ACC112 (cell line): ENCODE data around the gene RPS19BP1.

Experiments used
- H2AFZ ChIP-seq: fragments of 200-600 bp; sonication (generic); one replicate; pipeline ENCODE4 v1.6.0; 2017; ENCODE audit warnings: antibody characterized with exemption, low read length; ENCODE audit not compliant: unreplicated experiment
- H3K27ac ChIP-seq: fragments of 200-600 bp; sonication (generic); 2 replicates; pipeline ENCODE4 v1.5.1; 2014; ENCODE audit warnings: low read depth, mild to moderate bottlenecking, antibody characterized with exemption, low read length, moderate library complexity
- H3K27me3 ChIP-seq: fragments of 200-600 bp; sonication (generic); 2 replicates; pipeline ENCODE4 v1.6.1; 2014; ENCODE audit warnings: mild to moderate bottlenecking, antibody characterized with exemption, low read length, moderate library complexity, mixed read lengths; ENCODE audit not compliant: insufficient read depth
- H3K36me3 ChIP-seq: fragments of 200-600 bp; sonication (generic); 2 replicates; pipeline ENCODE4 v1.6.1; 2016; ENCODE audit warnings: mild to moderate bottlenecking, antibody characterized with exemption, low read length, moderate library complexity, mixed read lengths; ENCODE audit not compliant: insufficient read depth
- H3K4me1 ChIP-seq: fragments of 200-600 bp; sonication (generic); one replicate; pipeline ENCODE4 v1.6.1; 2016; ENCODE audit warnings: low read length, mixed read lengths; ENCODE audit not compliant: insufficient read depth, unreplicated experiment, control insufficient read depth
- H3K4me3 ChIP-seq: fragments of 200-600 bp; sonication (generic); 2 replicates; pipeline ENCODE4 v1.5.1; 2014; ENCODE audit warnings: mild to moderate bottlenecking, low read depth, low read length
- H3K79me2 ChIP-seq: fragments of 200-600 bp; sonication (generic); one replicate; pipeline ENCODE4 v1.6.0; 2016; ENCODE audit warnings: low read length; ENCODE audit not compliant: control insufficient read depth, unreplicated experiment, insufficient read depth

The RPS19BP1 gene

GRCh38 chr22:39537975-39538374 is 5.4 kb upstream of the RPS19BP1 start:
- no peaks in the 10 kb centered on the region for H3K4me1 ChIP-seq
- no peak overlapping the region for H3K4me3 ChIP-seq
- H3K79me2 ChIP-seq: no peaks in the 10 kb centered on the region
- H2AFZ ChIP-seq: no peak overlapping the region
- no peaks in the 10 kb centered on the region for H3K36me3 ChIP-seq
- H3K27ac ChIP-seq: no peak overlapping the region
- no peaks in the 10 kb centered on the region for H3K27me3 ChIP-seq

- Histone ChIP-seq H3K4me3 (no peak overlapping the region), H3K36me3 (no peaks in the 10 kb centered on the region), H3K27me3 (no peaks in the 10 kb centered on the region), H2AFZ (no peak overlapping the region), H3K4me1 (peaks cover under 1% of the 10 kb centered on the region), H3K27ac (no peak overlapping the region), H3K79me2 (peaks cover 5% of the 10 kb centered on the region)
These were observed 4.2 kb upstream of the RPS19BP1 start for GRCh38 chr22:39536711-39537110.

GRCh38 chr22:39535831-39536449 is 3.4 kb upstream of the RPS19BP1 start:
- Histone ChIP-seq H3K27me3 (no peaks in the 10 kb centered on the region), H2AFZ (no peak overlapping the region), H3K4me1 (peaks cover 7% of the 10 kb centered on the region), H3K79me2 (peaks cover 12% of the 10 kb centered on the region), H3K27ac (no peak overlapping the region), H3K4me3 (no peak overlapping the region), H3K36me3 (no peaks in the 10 kb centered on the region)

GRCh38 chr22:39535357-39535725 is 2.8 kb upstream of the RPS19BP1 start:
- no peak overlapping the region for H3K4me3 ChIP-seq
- H3K27ac ChIP-seq: no peak overlapping the region
- no peak overlapping the region for H2AFZ ChIP-seq
- H3K79me2 ChIP-seq: peaks cover 13% of the 10 kb centered on the region
- H3K36me3 ChIP-seq: no peaks in the 10 kb centered on the region
- H3K27me3 ChIP-seq: no peaks in the 10 kb centered on the region
- peaks cover 9% of the 10 kb centered on the region for H3K4me1 ChIP-seq

- H3K27ac ChIP-seq: no peak overlapping the region
- H3K4me1 ChIP-seq: peaks cover 9% of the 10 kb centered on the region
- no peaks in the 10 kb centered on the region for H3K27me3 ChIP-seq
- H3K36me3 ChIP-seq: no peaks in the 10 kb centered on the region
- no peak overlapping the region for H2AFZ ChIP-seq
- 0 out of 2 replicates have a peak overlapping the region, but pooled peaks have one; percentile 1 for H3K4me3 ChIP-seq
- H3K79me2 ChIP-seq: peaks cover 13% of the 10 kb centered on the region
These were observed 2.2 kb upstream of the RPS19BP1 start for GRCh38 chr22:39534591-39535356.

GRCh38 chr22:39534092-39534506 is 1.6 kb upstream of the RPS19BP1 start:
- Histone ChIP-seq H3K36me3 (no peaks in the 10 kb centered on the region), H3K27ac (no peak overlapping the region), H3K4me3 (no peak overlapping the region), H2AFZ (no peak overlapping the region), H3K79me2 (peaks cover 13% of the 10 kb centered on the region), H3K27me3 (no peaks in the 10 kb centered on the region), H3K4me1 (peaks cover 13% of the 10 kb centered on the region)

- Histone ChIP-seq H3K4me3 (peak overlapping the region; percentile 98; the same call in 1 of the 2 replicates), H3K4me1 (peaks cover 15% of the 10 kb centered on the region), H3K79me2 (peaks cover 18% of the 10 kb centered on the region), H3K36me3 (no peaks in the 10 kb centered on the region), H2AFZ (no peak overlapping the region), H3K27me3 (no peaks in the 10 kb centered on the region), H3K27ac (no peak overlapping the region)
These were observed 1.7 kb downstream of the RPS19BP1 start for GRCh38 chr22:39530692-39531331.

- no peaks in the 10 kb centered on the region for H3K36me3 ChIP-seq
- H3K4me3 ChIP-seq: no peak overlapping the region
- H2AFZ ChIP-seq: no peak overlapping the region
- H3K27me3 ChIP-seq: no peaks in the 10 kb centered on the region
- H3K27ac ChIP-seq: no peak overlapping the region
- H3K79me2 ChIP-seq: peaks cover 18% of the 10 kb centered on the region
- peaks cover 15% of the 10 kb centered on the region for H3K4me1 ChIP-seq
These were observed 2.4 kb downstream of the RPS19BP1 start for GRCh38 chr22:39530116-39530515.

GRCh38 chr22:39529487-39529851 is 3.1 kb downstream of the RPS19BP1 start:
- H3K4me3 ChIP-seq: no peak overlapping the region
- no peak overlapping the region for H2AFZ ChIP-seq
- peaks cover 18% of the 10 kb centered on the region for H3K79me2 ChIP-seq
- H3K4me1 ChIP-seq: peaks cover 15% of the 10 kb centered on the region
- H3K27ac ChIP-seq: no peak overlapping the region
- no peaks in the 10 kb centered on the region for H3K36me3 ChIP-seq
- no peaks in the 10 kb centered on the region for H3K27me3 ChIP-seq

- H3K36me3 ChIP-seq: no peaks in the 10 kb centered on the region
- no peaks in the 10 kb centered on the region for H3K27me3 ChIP-seq
- H3K4me1 ChIP-seq: peaks cover 15% of the 10 kb centered on the region
- H3K79me2 ChIP-seq: peaks cover 18% of the 10 kb centered on the region
- H3K27ac ChIP-seq: no peak overlapping the region
- no peak overlapping the region for H3K4me3 ChIP-seq
- H2AFZ ChIP-seq: no peak overlapping the region
These were observed 3.7 kb downstream of the RPS19BP1 start for GRCh38 chr22:39528681-39529486.
